HG03175 (cell line): ENCODE results near the gene GSAP.

Experiments
- ATAC-seq: cut with Tn5 transposase; IDR thresholded peaks from one replicate; pipeline ENCODE4 v1.9.1; 2021; ENCODE audit warnings: mild to moderate bottlenecking, moderate library complexity; ENCODE audit not compliant: unreplicated experiment

GSAP gene

DNA sequence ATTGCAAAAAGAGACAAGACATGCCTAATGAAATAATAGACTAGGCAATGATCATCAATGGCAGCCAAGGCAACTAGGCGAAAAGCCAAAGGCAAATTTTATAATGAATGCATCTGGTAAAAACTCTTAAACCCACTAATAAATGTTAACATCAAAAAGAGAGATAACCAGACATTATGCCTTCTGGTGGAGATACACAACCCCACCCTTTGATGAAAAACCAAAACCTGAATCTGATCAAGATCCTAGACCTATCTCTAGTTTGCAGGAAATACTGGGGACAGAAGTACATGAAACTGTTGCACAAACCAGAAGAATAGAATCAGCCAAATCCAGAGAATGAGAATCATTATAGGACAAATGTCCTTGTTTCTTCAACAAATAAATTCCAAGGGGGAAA lies 22.0 kb upstream of the GSAP start:
- ATAC-seq: no peak

- ATAC-seq: no peak
Observed at GRCh38 chr7:77434570-77435275, 18.6 kb upstream of the GSAP start.

DNA sequence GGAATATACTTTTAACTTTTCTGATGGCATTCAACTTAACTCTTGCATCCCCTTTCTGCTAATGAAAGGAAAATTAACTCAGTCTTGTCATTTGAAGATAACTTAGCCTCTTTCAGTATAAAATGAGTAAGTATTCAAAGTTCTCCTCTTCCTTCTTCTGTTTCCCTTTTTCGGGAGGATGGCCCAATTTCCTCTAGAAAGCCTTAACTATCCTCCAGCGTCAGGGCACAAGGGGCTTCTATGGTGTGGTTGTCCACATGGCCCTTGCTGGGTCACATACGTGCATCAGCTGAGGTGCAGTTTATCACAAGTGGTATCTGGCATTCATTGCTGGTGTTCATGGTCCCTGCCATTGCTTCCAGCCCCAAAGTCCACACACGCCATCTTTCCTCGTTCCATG lies 17.8 kb upstream of the GSAP start:
- ATAC-seq: no peak

GRCh38 chr7:77430927-77431326 lies 14.8 kb upstream of the GSAP start:
- no peak for ATAC-seq

DNA sequence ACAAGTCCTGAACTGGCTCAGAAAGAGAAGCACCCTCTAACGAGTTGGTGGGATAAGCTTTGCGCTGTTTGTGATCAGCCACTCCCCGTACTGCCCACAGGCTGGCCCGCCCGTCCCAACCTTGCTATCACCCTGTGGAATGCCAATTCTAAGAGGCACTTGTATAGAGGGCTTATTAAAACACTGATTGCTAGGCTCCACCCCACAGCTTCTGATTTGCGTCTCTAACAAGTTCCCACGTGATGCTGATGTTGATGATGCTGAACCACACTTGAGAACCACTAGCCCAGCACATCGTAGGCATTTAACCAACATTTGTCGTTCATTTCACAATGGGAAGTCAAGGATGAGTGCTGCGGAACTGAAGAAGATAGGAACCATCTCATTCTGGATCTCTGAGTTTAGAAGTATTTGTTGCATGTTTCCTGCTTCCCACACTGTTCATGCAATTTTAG lies 12.7 kb upstream of the GSAP start:
- ATAC-seq: no peak

DNA sequence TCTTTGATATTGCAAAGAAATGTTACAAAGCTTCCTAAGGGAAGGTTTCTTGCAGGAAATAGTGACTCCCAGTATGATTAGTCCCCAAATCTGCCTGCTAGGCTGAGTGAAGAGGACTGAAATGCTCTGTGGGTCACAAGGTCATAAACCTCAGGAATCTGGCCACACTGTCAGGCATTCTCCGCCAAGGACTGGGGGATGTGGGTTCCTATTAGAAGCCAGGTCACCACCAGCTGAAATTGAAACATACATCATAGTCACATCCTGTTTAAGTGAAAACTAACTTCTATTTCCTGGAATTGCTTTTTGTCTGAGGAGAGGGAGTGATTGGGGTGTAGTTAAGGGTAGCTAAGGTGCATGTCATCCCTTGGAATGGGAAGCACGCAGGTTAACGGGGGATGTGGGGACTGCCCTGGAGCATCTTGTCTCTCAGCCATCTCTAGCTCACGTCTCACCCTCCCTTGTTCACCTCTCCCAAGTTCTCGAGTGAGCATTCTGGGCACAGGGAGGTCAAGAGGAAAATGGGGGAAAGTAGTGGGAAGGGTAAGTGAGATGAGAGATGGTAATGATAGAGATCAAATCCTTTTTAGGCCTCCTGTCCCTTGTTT lies 12.0 kb upstream of the GSAP start:
- ATAC-seq: no peak

GRCh38 chr7:77426521-77427051 lies 10.4 kb upstream of the GSAP start:
- ATAC-seq: no peak

DNA sequence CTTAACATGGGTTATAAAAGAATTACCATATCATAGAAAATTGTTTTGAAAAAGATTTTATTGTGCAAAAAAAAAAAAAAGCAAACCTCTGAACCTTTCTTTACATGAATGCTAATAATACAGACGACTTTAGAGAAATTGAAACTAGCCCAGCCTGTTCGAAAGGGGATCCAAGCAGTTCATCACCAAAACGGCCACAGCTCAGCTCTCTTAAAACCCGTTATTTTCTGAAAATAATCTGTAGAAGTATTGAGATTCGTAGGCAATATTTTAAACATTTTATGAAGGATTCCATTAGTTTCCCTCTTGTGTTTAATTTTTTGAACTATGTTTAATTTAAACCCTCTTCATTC lies 9.9 kb upstream of the GSAP start:
- ATAC-seq: peak; percentile 71

GRCh38 chr7:77425101-77426051 lies 9.2 kb upstream of the GSAP start:
- ATAC-seq: no peak

- no peak for ATAC-seq
Observed at GRCh38 chr7:77422500-77422899, 6.4 kb upstream of the GSAP start.

DNA sequence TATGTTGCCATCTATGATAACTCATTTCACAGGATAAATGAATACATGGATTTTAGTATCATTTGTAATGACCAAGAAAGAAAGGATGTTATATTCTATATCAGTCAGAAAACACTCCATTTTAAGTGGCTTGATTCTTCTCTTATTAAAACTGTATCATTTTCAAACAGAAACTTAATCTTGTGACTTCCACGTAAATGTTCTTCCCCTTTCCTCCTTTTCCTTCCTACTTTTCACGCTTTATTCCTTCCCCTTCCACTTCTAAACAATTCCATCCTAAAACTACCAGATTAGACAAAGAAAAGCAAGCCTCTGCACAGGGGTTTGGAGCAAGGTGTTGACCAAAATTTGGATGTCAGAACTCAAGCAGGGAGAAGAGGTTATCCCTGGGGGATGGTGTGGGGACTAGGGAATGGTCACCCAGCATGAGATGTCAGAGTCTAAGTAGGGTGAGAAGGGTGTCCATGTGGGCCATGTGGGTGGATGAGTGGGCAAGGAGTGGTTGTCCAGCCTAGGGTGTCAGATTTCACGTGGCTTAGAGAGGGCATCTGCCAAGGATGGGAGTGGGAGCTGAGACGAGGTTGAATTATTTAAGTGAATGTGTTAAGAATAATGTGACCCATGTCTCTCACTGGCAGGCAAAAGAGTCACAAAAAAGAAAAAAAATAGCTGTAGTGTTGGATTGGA lies 5.0 kb upstream of the GSAP start:
- ATAC-seq: no peak

GRCh38 chr7:77420438-77420837 lies 4.3 kb upstream of the GSAP start:
- ATAC-seq: no peak

GRCh38 chr7:77419102-77419501 lies 3.0 kb upstream of the GSAP start:
- no peak for ATAC-seq

GRCh38 chr7:77417801-77418200 lies 1.7 kb upstream of the GSAP start:
- no peak for ATAC-seq

DNA sequence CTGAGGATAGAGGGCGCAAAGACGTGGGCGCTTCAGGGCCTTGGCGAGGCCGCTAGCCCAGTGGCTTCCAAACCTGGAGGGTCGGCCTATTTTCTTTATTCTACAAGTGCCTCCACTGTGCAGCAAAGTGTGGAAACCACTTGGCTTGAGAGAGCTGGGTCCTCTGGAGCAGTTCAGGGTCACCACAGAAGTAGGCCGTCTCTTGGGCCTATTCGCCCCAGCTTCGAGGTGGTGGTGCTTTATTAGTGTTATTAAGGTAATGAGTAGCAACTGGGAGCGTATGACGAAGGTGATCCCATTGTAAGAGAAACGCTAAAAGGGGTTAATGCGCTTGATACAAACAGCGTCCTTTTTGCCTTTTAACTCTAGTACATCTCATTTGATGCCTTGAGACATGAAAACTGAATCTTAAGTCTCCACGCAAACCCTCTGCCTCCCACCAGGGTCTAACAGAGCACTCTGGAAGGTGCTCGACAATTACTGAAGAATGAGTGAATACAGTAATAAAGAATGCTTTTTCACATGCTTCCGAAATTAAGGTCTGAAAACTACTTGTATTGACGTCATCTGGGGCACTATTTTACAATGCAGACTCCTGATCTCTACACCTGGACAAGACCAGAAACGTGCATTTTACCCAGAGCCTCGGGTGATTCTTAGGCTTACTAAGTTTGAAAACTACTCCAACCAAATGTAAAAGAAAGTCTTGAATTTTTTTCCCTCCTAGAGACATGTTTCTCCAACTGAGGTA lies 647 bp upstream of the GSAP start:
- peak; percentile 0 for ATAC-seq

DNA sequence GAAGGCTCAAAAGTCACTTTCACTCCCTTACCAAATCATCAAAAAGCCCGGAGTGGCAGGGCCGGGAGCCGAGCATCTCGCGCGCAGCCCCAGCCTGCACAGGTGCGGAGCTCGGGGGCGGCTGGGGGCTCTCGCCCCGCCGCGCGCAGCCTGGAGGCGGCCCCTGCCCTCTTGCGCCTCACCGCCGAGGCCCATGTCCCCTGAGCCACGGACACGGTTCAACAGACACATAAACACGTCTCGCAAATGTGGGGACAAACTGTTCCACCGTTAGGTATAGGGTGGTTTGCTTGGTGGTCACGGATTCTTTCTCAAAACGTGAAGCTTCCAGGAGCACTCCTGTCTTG lies 700 bp downstream of the GSAP start:
- peak; percentile 36 for ATAC-seq

GRCh38 chr7:77413861-77414424 lies 2.2 kb downstream of the GSAP start:
- no peak for ATAC-seq

DNA sequence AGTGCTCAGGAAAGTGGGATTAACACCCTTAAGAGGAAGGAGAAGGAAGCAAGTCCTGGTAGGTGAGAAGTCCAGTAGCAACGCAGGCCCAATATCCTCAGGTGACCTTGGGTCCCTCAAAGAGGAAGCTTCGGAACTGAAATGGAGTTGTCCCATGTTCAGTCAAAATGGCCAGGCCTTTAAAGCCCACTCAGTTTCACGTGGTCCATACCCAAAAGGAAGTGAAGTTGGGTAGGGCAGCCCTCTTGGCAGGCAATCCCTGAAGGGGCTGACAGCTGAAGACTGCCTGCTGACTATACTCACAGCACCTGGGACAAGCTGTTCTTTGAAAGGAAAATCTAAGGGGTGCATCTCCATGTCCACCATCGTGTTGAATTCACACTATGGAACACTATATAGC lies 3.0 kb downstream of the GSAP start:
- no peak for ATAC-seq

DNA sequence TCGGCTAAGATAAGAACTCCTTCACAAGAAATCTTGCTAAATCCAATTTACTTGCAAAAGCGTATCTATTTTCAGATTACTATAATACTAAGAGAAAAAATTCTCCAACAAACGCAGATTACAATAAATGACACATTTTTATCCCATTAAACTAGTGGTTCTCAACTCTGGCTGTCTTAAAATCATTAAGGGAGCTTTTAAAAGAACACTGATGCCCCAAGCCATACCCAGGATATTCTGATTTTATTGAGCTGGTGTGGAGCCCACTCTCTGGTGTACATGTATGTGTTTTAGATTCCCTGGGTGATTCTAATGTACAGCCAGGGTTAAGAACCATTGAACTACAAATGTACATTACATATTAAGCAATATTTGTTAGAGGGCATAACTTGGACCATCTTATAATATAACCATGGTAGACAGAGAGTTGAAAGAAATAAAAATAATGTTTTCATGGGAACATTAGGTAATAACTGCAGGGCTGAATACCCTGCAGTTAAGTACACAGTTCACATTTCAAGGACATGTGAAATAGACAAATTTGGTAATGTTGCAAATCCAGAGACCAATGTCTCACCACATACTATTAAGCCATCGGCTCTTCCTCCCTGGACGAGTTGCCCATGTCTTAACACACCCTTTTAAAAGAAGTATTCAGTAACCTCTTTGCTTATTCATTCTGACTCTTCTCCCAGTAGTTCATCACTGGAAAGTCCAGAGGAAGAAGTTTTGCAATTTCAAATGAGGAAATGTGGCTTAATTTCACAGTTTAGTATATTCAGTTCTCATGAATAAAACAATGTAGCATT lies 6.2 kb downstream of the GSAP start:
- ATAC-seq: no peak
